ENCODE data around the gene RAB27A. TPM values are rescaled to one million over a fixed set of nuclear protein-coding genes. Genes with fewer than 3 reads are reported as not detected.
"Not testable (repeated sequence)": the region's sequence is repeated elsewhere in the genome, so short reads cannot be mapped to it uniquely, and the experiment has no call there.

The RAB27A gene
- total and polyA plus RNA-seq, 7 donors: 13.0 to 194 (median 27.7) TPM

DNA sequence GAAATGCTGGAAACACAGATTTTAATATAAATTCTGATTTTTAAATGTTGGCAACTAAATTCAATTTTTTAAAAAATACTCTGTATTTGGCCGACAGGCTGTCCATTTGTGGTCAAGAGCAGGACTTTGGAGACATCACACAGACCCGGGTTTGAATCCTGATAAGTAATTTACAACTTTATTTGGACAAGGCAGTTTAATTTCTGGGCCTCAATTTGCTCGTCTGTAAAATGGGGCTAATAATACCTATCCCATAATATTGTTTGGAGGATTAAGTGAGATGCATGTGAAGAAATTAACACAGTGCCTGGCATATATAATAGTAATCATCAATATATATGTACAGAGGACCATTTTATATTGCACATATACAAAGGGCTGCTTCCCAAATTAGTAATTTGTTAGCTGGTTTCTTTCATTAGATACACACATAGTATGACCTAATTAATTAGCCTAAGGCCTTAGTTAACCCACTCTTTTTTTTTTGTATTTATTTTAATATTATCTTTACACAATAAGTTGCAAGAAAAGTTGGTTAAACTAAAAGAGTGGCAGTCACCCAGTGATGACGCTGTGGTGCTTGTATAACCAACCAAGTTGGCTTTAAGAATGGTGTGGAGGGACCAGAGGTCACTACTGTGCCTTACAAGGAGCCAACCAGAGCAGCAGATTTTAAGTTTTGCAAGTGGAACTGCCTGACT, 30.1 kb upstream of the RAB27A start:
- peak overlapping the region; percentile 83 to 91 (median 86) for H3K27ac ChIP-seq
- no peak for TF ChIP-seq EP300 (IDR thresholded peaks at IDR 0.05)
- TF ChIP-seq CTCF (IDR thresholded peaks at IDR 0.05): no peak
- no peak for TF ChIP-seq POLR2AphosphoS5 (IDR thresholded peaks at IDR 0.05)
- TF ChIP-seq POLR2A (IDR thresholded peaks at IDR 0.05): no peak
- intact Hi-C loops (cut with DNase I): no loop called here
- H3K36me3 ChIP-seq: no peaks in the 10 kb centered on the region
- 36 to 50% methylated on average over 4 of the region's 4 CpGs for WGBS, 2 donors
- H3K4me1 ChIP-seq: peaks cover 0 to 34% (median 28%) of the 10 kb centered on the region in 4 donors
- no peak for DNase-seq
- H3K27me3 ChIP-seq: no peaks in the 10 kb centered on the region
- H3K4me3 ChIP-seq: peak overlapping the region; percentile 75 to 81 (median 76)
- no peaks in the 10 kb centered on the region for H3K9me3 ChIP-seq

GRCh38 chr15:55318588-55319494, 29.2 kb upstream of the RAB27A start, which contains the start of the genes PIGB and PIGBOS1:
Gene PIGB, plus strand, starts transcription at chr15:55319222. Its CDS starts 29 bp downstream, at chr15:55319251.
Gene PIGBOS1, minus strand, starts transcription at chr15:55319123. Its CDS starts 1,331 bp downstream, at chr15:55317792.
- H3K9me3 ChIP-seq: no peaks in the 10 kb centered on the region
- WGBS, 2 donors: 1% methylated on average over 49 of the region's 49 CpGs
- DNase-seq: peak; percentile 92
- H3K27ac ChIP-seq: peak within 1 kb of the TSS; percentile 83 to 91 (median 86)
- TF ChIP-seq POLR2A (IDR thresholded peaks at IDR 0.05) (peak; percentile 51 to 73), POLR2AphosphoS5 (IDR thresholded peaks at IDR 0.05) (peak; percentile 72 to 90 (median 89)), EP300 (IDR thresholded peaks at IDR 0.05) (peak in 1 of 4 donors; percentile 6), CTCF (IDR thresholded peaks at IDR 0.05) (no peak)
- intact Hi-C loops (cut with DNase I): no loop called here
- H3K4me3 ChIP-seq: peak within 1 kb of the TSS; percentile 75 to 81 (median 76)
- H3K36me3 ChIP-seq: peaks cover 0 to under 1% (median 0%) of the 10 kb centered on the region in 4 donors
- no peaks in the 10 kb centered on the region for H3K27me3 ChIP-seq
- H3K4me1 ChIP-seq: peaks cover 0 to 34% (median 28%) of the 10 kb centered on the region in 4 donors

- 97% methylated on average over 18 to 24 of the region's 32 CpGs for WGBS, 2 donors
- DNase-seq; intact Hi-C loops (cut with DNase I); H3K4me1 ChIP-seq; H3K27me3 ChIP-seq; H3K9me3 ChIP-seq; H3K36me3 ChIP-seq; H3K4me3 ChIP-seq; H3K27ac ChIP-seq: not testable (repeated sequence)
These were observed 13.2 kb upstream of the RAB27A start for GRCh38 chr15:55302801-55303200.

DNA sequence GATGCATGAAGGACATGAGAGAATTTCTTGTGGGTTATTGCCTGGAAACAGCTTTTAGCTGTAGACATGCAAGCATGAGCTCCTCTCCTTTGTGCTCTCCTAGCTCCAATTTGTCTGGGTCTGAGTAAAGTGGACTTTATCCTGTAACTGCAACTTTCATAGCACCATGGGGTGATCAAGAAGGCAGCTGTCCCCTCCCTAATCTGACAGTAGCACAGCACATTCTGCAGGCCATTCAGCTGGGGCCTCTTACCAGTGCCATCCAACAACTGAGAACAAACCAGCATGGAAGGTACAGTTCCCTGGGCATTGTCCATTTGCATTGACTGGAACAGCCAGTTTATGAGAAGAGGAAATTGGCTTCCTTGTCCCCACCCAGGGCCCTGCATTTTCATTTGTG, 7.7 kb upstream of the RAB27A start:
- Histone ChIP-seq H3K4me3 (no peak overlapping the region), H3K27me3 (no peaks in the 10 kb centered on the region), H3K4me1 (no peaks in the 10 kb centered on the region), H3K36me3 (no peaks in the 10 kb centered on the region), H3K27ac (no peak overlapping the region), H3K9me3 (no peaks in the 10 kb centered on the region)
- DNase-seq: no peak
- intact Hi-C loops (cut with DNase I): no loop called here
- TF ChIP-seq CTCF (IDR thresholded peaks at IDR 0.05) (no peak), POLR2AphosphoS5 (IDR thresholded peaks at IDR 0.05) (no peak), EP300 (IDR thresholded peaks at IDR 0.05) (no peak), POLR2A (IDR thresholded peaks at IDR 0.05) (no peak)
